ENCODE data around the gene DNAJC5.

DNAJC5 gene

GRCh38 chr20:63939061-63939935 is 44.4 kb downstream of the DNAJC5 start:
- peaks cover 38 to 48% of the 10 kb centered on the region in 2 donors for H3K36me3 ChIP-seq (ENCODE audit: control insufficient read depth in 2 of 2, insufficient read depth in 2 of 2, low read length in 2 of 2)
- H3K9ac ChIP-seq (ENCODE audit: low read depth in 1 of 2, low read length in 2 of 2): no peak overlapping the region
- no peaks in the 10 kb centered on the region for H3K27me3 ChIP-seq (ENCODE audit: control insufficient read depth in 2 of 2, insufficient read depth in 2 of 2, low read length in 2 of 2)
- H3K27ac ChIP-seq (ENCODE audit: low read depth in 2 of 2, low read length in 2 of 2): no peak overlapping the region
- no peak overlapping the region for H3K4me3 ChIP-seq (ENCODE audit: low read length in 2 of 2)
- no peaks in the 10 kb centered on the region for H3K9me3 ChIP-seq (ENCODE audit: control insufficient read depth in 2 of 2, low read length in 2 of 2)
- H3K4me1 ChIP-seq (ENCODE audit: control insufficient read depth in 2 of 2, insufficient read depth in 2 of 2, low read length in 2 of 2): peaks cover 0 to 2% of the 10 kb centered on the region in 2 donors

GRCh38 chr20:63940071-63940471 is 45.1 kb downstream of the DNAJC5 start:
- H3K4me3 ChIP-seq (ENCODE audit: low read length in 2 of 2): no peak overlapping the region

DNA sequence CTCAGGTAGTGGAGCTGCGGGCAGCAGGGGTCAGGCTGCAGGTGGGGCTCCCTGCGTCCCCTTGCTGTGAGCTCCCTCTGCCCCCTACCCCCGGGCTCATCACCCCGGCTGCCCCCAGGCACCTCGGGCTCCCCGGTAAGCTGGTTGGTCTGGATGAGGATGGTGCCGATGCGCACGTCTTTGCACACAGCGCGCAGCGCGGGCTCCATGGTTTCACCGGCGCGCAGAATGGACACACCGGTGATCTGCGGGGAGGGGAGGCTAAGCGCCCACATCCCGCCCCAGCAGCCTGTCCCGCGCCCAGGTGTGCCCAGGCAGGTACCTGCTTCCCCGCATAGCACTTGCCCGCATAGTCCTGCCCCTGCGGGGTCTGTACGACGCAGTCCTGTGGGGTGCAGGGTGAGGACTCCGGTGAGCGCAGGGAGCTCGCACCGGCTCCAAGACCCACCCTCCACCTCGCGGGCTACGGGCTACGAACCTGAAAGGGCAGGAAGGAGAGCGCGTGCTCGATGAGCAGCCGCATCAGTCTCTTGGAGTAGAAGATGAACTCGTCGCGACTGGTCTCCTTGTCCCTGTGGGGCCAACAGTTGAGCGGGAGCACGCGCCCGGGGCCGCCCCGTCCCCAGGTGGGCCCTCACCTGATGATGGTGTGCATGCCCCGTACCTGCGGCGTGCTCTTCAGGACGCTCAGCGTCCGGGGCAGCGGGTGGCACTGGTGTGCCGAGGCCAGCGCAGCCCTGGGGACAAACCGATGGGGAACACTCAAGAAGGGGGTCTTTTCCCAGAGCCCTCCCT is 45.7 kb downstream of the DNAJC5 start:
- Histone ChIP-seq H3K36me3 (ENCODE audit: control insufficient read depth in 2 of 2, insufficient read depth in 2 of 2, low read length in 2 of 2) (peaks cover 44 to 53% of the 10 kb centered on the region in 2 donors), H3K9me3 (ENCODE audit: control insufficient read depth in 2 of 2, low read length in 2 of 2) (no peaks in the 10 kb centered on the region), H3K4me1 (ENCODE audit: control insufficient read depth in 2 of 2, insufficient read depth in 2 of 2, low read length in 2 of 2) (peaks cover 0 to 2% of the 10 kb centered on the region in 2 donors), H3K27me3 (ENCODE audit: control insufficient read depth in 2 of 2, insufficient read depth in 2 of 2, low read length in 2 of 2) (no peaks in the 10 kb centered on the region), H3K4me3 (ENCODE audit: low read length in 2 of 2) (no peak overlapping the region), H3K9ac (ENCODE audit: low read depth in 1 of 2, low read length in 2 of 2) (no peak overlapping the region), H3K27ac (ENCODE audit: low read depth in 2 of 2, low read length in 2 of 2) (peak overlapping the region in 1 of 2 donors; percentile 66)

More at GRCh38 chr20:63940071-63940471, 45.1 kb downstream of the DNAJC5 start:
- Histone ChIP-seq H3K27me3 (ENCODE audit: control insufficient read depth in 2 of 2, insufficient read depth in 2 of 2, low read length in 2 of 2) (no peaks in the 10 kb centered on the region), H3K27ac (ENCODE audit: low read depth in 2 of 2, low read length in 2 of 2) (no peak overlapping the region), H3K9me3 (ENCODE audit: control insufficient read depth in 2 of 2, low read length in 2 of 2) (no peaks in the 10 kb centered on the region), H3K9ac (ENCODE audit: low read depth in 1 of 2, low read length in 2 of 2) (no peak overlapping the region), H3K36me3 (ENCODE audit: control insufficient read depth in 2 of 2, insufficient read depth in 2 of 2, low read length in 2 of 2) (peaks cover 40 to 51% of the 10 kb centered on the region in 2 donors), H3K4me1 (ENCODE audit: control insufficient read depth in 2 of 2, insufficient read depth in 2 of 2, low read length in 2 of 2) (peaks cover 0 to 2% of the 10 kb centered on the region in 2 donors)

DNA sequence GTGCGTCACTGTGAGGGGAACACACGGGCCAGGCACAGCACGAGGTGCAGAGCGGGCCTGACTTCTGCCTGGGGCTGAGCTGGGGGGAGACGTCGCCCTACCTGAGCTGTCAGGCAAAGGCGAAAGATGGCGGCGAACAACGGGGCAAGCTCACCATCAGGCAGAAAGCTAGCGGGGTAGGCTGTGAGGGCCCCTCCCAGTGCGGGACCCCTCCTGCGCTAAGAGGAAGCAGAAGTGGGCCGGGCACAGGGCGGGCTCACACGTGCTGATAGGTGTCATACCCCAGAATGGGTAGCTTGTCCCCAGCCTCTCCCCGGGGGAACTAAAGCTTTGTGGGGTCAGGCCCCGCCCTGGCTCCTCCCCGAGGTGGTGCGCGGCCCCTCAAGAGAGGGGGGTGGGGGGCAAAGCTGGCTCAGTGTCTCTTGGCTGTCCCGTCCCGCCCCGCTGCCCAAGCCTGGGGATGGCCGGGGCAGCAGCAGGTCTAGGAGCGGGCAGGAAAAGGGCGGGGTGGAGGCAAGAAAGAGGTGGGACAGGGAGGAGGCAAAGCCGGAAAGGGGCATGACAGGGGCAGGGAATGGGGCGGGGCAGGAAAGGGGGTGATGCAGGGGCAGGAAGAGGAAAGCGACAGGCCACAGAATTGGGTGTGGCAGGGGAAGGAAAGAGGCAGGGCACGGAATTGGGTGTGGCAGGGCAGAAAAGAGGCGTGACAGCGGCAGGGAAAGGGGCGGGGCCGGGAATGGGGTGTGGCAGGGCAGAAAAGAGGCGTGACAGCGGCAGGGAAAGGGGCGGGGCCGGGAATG is 46.6 kb downstream of the DNAJC5 start:
- H3K36me3 ChIP-seq (ENCODE audit: control insufficient read depth in 2 of 2, insufficient read depth in 2 of 2, low read length in 2 of 2): peaks cover 41 to 52% of the 10 kb centered on the region in 2 donors
- H3K27me3 ChIP-seq (ENCODE audit: control insufficient read depth in 2 of 2, insufficient read depth in 2 of 2, low read length in 2 of 2): no peaks in the 10 kb centered on the region
- H3K9ac ChIP-seq (ENCODE audit: low read depth in 1 of 2, low read length in 2 of 2): no peak overlapping the region
- H3K9me3 ChIP-seq (ENCODE audit: control insufficient read depth in 2 of 2, low read length in 2 of 2): no peaks in the 10 kb centered on the region
- H3K4me3 ChIP-seq (ENCODE audit: low read length in 2 of 2): no peak overlapping the region
- H3K4me1 ChIP-seq (ENCODE audit: control insufficient read depth in 2 of 2, insufficient read depth in 2 of 2, low read length in 2 of 2): peaks cover 0 to 2% of the 10 kb centered on the region in 2 donors
- peak overlapping the region; percentile 66 to 70 for H3K27ac ChIP-seq (ENCODE audit: low read depth in 2 of 2, low read length in 2 of 2)

DNA sequence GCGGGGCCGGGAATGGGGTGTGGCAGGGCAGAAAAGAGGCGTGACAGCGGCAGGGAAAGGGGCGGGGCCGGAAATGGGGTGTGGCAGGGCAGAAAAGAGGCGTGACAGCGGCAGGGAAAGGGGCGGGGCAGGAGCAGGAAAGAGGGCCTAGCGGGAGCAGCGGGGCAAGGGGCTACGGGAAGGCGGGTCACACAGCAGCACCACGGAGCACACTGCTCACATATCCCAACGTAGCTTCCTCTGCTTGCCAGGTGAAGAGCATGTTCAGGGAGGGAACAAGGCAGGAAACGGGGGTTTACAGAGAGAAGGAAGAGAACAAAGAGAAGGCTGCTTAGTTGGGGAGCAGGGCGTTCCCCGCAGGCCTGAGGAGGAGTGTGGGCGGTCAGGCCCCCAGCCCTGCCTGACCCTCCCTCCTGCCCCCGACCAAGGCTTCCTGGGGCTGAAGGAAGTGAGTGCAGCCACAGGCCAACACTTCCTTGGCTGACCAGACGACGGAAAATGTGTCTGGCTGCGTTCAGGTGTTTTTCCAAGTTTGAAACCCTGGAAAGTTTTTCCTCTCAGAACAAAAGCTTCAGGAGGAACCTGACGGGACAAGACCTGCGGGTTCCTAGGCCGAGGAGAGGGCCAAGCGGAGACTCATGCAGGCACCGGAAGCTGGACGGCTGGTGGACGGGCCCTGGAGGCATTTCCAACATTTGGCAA is 47.5 kb downstream of the DNAJC5 start:
- Histone ChIP-seq H3K4me1 (ENCODE audit: control insufficient read depth in 2 of 2, insufficient read depth in 2 of 2, low read length in 2 of 2) (peaks cover 0 to 2% of the 10 kb centered on the region in 2 donors), H3K36me3 (ENCODE audit: control insufficient read depth in 2 of 2, insufficient read depth in 2 of 2, low read length in 2 of 2) (peaks cover 41 to 54% of the 10 kb centered on the region in 2 donors), H3K9me3 (ENCODE audit: control insufficient read depth in 2 of 2, low read length in 2 of 2) (no peaks in the 10 kb centered on the region), H3K27ac (ENCODE audit: low read depth in 2 of 2, low read length in 2 of 2) (peak overlapping the region; percentile 40 to 71), H3K9ac (ENCODE audit: low read depth in 1 of 2, low read length in 2 of 2) (no peak overlapping the region), H3K27me3 (ENCODE audit: control insufficient read depth in 2 of 2, insufficient read depth in 2 of 2, low read length in 2 of 2) (no peaks in the 10 kb centered on the region), H3K4me3 (ENCODE audit: low read length in 2 of 2) (no peak overlapping the region)

- Histone ChIP-seq H3K9me3 (ENCODE audit: control insufficient read depth in 2 of 2, low read length in 2 of 2) (no peaks in the 10 kb centered on the region), H3K4me1 (ENCODE audit: control insufficient read depth in 2 of 2, insufficient read depth in 2 of 2, low read length in 2 of 2) (peaks cover 0 to 9% of the 10 kb centered on the region in 2 donors), H3K27me3 (ENCODE audit: control insufficient read depth in 2 of 2, insufficient read depth in 2 of 2, low read length in 2 of 2) (no peaks in the 10 kb centered on the region), H3K36me3 (ENCODE audit: control insufficient read depth in 2 of 2, insufficient read depth in 2 of 2, low read length in 2 of 2) (peaks cover 41 to 52% of the 10 kb centered on the region in 2 donors), H3K9ac (ENCODE audit: low read depth in 1 of 2, low read length in 2 of 2) (no peak overlapping the region), H3K4me3 (ENCODE audit: low read length in 2 of 2) (no peak overlapping the region), H3K27ac (ENCODE audit: low read depth in 2 of 2, low read length in 2 of 2) (peak overlapping the region; percentile 40 to 71)
Measured at GRCh38 chr20:63942969-63943807, 48.3 kb downstream of the DNAJC5 start.

DNA sequence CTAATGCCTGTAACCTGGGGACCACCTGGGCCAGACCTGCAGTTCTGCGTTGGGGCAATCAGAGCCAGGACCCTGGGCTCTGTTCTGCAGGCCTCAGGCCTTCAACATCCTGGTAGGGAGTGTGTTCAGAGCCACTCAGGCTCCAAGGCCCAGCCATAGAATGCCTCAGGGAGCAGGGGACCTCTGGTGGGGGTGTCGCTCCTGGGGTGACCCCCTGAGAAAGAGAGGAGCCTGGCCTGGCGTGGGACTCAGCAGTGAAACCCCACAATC is 48.8 kb downstream of the DNAJC5 start:
- Histone ChIP-seq H3K36me3 (ENCODE audit: control insufficient read depth in 2 of 2, insufficient read depth in 2 of 2, low read length in 2 of 2) (peaks cover 41 to 52% of the 10 kb centered on the region in 2 donors), H3K9ac (ENCODE audit: low read depth in 1 of 2, low read length in 2 of 2) (no peak overlapping the region), H3K27me3 (ENCODE audit: control insufficient read depth in 2 of 2, insufficient read depth in 2 of 2, low read length in 2 of 2) (no peaks in the 10 kb centered on the region), H3K27ac (ENCODE audit: low read depth in 2 of 2, low read length in 2 of 2) (no peak overlapping the region), H3K4me3 (ENCODE audit: low read length in 2 of 2) (no peak overlapping the region), H3K4me1 (ENCODE audit: control insufficient read depth in 2 of 2, insufficient read depth in 2 of 2, low read length in 2 of 2) (peaks cover 3 to 13% of the 10 kb centered on the region in 2 donors), H3K9me3 (ENCODE audit: control insufficient read depth in 2 of 2, low read length in 2 of 2) (no peaks in the 10 kb centered on the region)

DNA sequence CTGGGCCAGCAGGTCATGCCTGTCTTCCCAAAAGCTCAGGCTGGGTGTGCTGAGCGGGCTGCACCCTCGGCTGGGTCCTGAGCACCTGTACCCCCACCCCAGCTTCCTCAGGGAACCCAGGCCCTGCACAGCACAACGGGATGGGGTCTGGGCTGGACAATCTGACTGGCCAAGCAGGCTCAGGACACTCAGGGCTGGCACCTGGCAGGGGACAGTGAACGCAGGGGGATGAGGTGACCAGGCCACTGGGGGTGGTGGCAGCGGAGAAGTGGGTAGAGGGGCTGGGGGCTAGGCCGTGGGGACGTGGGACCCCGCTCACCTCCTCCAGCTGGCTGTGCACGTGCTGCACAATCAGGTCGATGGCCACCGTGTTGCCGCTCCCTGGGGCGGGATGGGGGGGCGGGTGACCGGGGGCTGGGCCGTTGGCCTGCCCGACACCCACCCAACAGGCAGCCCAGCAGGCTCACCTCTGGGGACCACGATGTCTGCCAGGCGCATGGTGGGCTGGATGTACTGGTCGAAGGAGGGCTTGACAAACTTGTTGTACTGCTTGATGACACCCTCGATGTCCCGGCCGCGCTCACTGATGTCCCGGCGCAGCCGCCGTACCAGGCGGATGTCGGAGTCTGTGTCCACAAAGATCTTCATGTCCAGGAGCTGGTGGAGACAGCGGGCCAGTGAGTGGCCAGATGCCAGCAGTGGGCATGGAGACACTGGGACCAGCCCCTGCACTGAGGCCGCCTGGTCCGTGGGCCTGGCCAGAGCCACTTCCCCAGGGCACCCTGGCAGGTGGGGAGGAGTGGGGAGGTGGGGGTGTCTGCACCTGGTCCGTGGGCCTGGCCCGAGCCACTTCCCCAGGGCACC is 49.4 kb downstream of the DNAJC5 start:
- Histone ChIP-seq H3K9me3 (ENCODE audit: control insufficient read depth in 2 of 2, low read length in 2 of 2) (no peaks in the 10 kb centered on the region), H3K27ac (ENCODE audit: low read depth in 2 of 2, low read length in 2 of 2) (no peak overlapping the region), H3K27me3 (ENCODE audit: control insufficient read depth in 2 of 2, insufficient read depth in 2 of 2, low read length in 2 of 2) (no peaks in the 10 kb centered on the region), H3K4me1 (ENCODE audit: control insufficient read depth in 2 of 2, insufficient read depth in 2 of 2, low read length in 2 of 2) (peaks cover 8 to 18% of the 10 kb centered on the region in 2 donors), H3K4me3 (ENCODE audit: low read length in 2 of 2) (no peak overlapping the region), H3K9ac (ENCODE audit: low read depth in 1 of 2, low read length in 2 of 2) (no peak overlapping the region), H3K36me3 (ENCODE audit: control insufficient read depth in 2 of 2, insufficient read depth in 2 of 2, low read length in 2 of 2) (peaks cover 41 to 52% of the 10 kb centered on the region in 2 donors)

Measured in mucosa of rectum (tissue), 2 donors.